Skeletal muscle satellite cell (primary cell): Measurements from ENCODE around the gene THOC2.
"Not testable (repeated sequence)": the region's sequence is repeated elsewhere in the genome, so short reads cannot be mapped to it uniquely, and the experiment has no call there.

Source experiments
- H3K27me3 ChIP-seq: 2 replicates; pipeline ENCODE4 v1.7.0; 2013; ENCODE audit warnings: low read length; ENCODE audit not compliant: control insufficient read depth, insufficient read depth
- H3K36me3 ChIP-seq: 2 replicates; pipeline ENCODE4 v1.7.0; 2013; ENCODE audit warnings: mild to moderate bottlenecking, control low read depth, low read length; ENCODE audit not compliant: insufficient read depth
- H3K4me1 ChIP-seq: 2 replicates; pipeline ENCODE4 v1.7.0; 2013; ENCODE audit warnings: low read length; ENCODE audit not compliant: control insufficient read depth, insufficient read depth
- H3K4me2 ChIP-seq: 2 replicates; pipeline ENCODE4 v1.7.0; 2013; ENCODE audit warnings: mild to moderate bottlenecking, low read length
- H3K4me3 ChIP-seq: 2 replicates; pipeline ENCODE4 v1.7.0; 2013; ENCODE audit warnings: low read length
- H3K9ac ChIP-seq: 2 replicates; pipeline ENCODE4 v1.7.0; 2013; ENCODE audit warnings: mild to moderate bottlenecking, low read depth, low read length, moderate library complexity
- H3K9me3 ChIP-seq: replicated peaks from 2 replicates; pipeline ENCODE4 v1.7.0; 2013; ENCODE audit warnings: mild to moderate bottlenecking, control low read depth, low read length

THOC2 gene

GRCh38 chrX:123755107-123755506 lies 22.3 kb upstream of the THOC2 start:
- Histone ChIP-seq H3K9me3 (no peaks in the 10 kb centered on the region), H3K36me3 (no peaks in the 10 kb centered on the region), H3K4me2 (no peak overlapping the region), H3K9ac (no peak overlapping the region), H3K4me1 (no peaks in the 10 kb centered on the region), H3K27me3 (no peaks in the 10 kb centered on the region), H3K4me3 (no peak overlapping the region)

GRCh38 chrX:123753656-123754350 lies 21.0 kb upstream of the THOC2 start:
- Histone ChIP-seq H3K4me2 (no peak overlapping the region), H3K4me1 (no peaks in the 10 kb centered on the region), H3K4me3 (no peak overlapping the region), H3K9ac (no peak overlapping the region), H3K9me3 (no peaks in the 10 kb centered on the region), H3K27me3 (no peaks in the 10 kb centered on the region), H3K36me3 (no peaks in the 10 kb centered on the region)

- Histone ChIP-seq H3K4me1 (no peaks in the 10 kb centered on the region), H3K9ac (no peak overlapping the region), H3K36me3 (no peaks in the 10 kb centered on the region), H3K9me3 (no peaks in the 10 kb centered on the region), H3K27me3 (no peaks in the 10 kb centered on the region), H3K4me3 (no peak overlapping the region), H3K4me2 (no peak overlapping the region)
These were observed 16.8 kb upstream of the THOC2 start for GRCh38 chrX:123749643-123750042.

- H3K4me1 ChIP-seq, result no peaks in the 10 kb centered on the region
- H3K4me3 ChIP-seq, result no peak overlapping the region
- no peaks in the 10 kb centered on the region for H3K27me3 ChIP-seq
- no peak overlapping the region for H3K4me2 ChIP-seq
- no peaks in the 10 kb centered on the region for H3K9me3 ChIP-seq
- no peak overlapping the region for H3K9ac ChIP-seq
- H3K36me3 ChIP-seq, result no peaks in the 10 kb centered on the region
These were observed 12.7 kb upstream of the THOC2 start for GRCh38 chrX:123745511-123745910.

- Histone ChIP-seq H3K9ac (no peak overlapping the region), H3K4me3 (no peak overlapping the region), H3K4me2 (no peak overlapping the region), H3K4me1 (no peaks in the 10 kb centered on the region), H3K36me3 (no peaks in the 10 kb centered on the region), H3K9me3 (no peaks in the 10 kb centered on the region), H3K27me3 (no peaks in the 10 kb centered on the region)
These were observed 10.5 kb upstream of the THOC2 start for GRCh38 chrX:123743312-123743711.

- H3K9me3 ChIP-seq, result no peaks in the 10 kb centered on the region
These were observed 9.6 kb upstream of the THOC2 start for GRCh38 chrX:123742440-123742839.

GRCh38 chrX:123740536-123740935 lies 7.7 kb upstream of the THOC2 start:
- no peaks in the 10 kb centered on the region for H3K36me3 ChIP-seq
- no peaks in the 10 kb centered on the region for H3K27me3 ChIP-seq
- no peak overlapping the region for H3K9ac ChIP-seq
- H3K9me3 ChIP-seq, result no peaks in the 10 kb centered on the region
- H3K4me3 ChIP-seq, result no peak overlapping the region
- no peak overlapping the region for H3K4me2 ChIP-seq
- no peaks in the 10 kb centered on the region for H3K4me1 ChIP-seq

More at GRCh38 chrX:123742440-123742839, 9.6 kb upstream of the THOC2 start:
- no peaks in the 10 kb centered on the region for H3K36me3 ChIP-seq
- H3K27me3 ChIP-seq, result no peaks in the 10 kb centered on the region
- H3K4me2 ChIP-seq, result no peak overlapping the region
- no peak overlapping the region for H3K9ac ChIP-seq
- no peaks in the 10 kb centered on the region for H3K4me1 ChIP-seq
- no peak overlapping the region for H3K4me3 ChIP-seq

- H3K36me3 ChIP-seq, result no peaks in the 10 kb centered on the region
- H3K9ac ChIP-seq, result no peak overlapping the region
- no peak overlapping the region for H3K4me3 ChIP-seq
- H3K27me3 ChIP-seq, result no peaks in the 10 kb centered on the region
- H3K4me2 ChIP-seq, result no peak overlapping the region
- H3K9me3 ChIP-seq, result no peaks in the 10 kb centered on the region
- H3K4me1 ChIP-seq, result no peaks in the 10 kb centered on the region
These were observed 7.2 kb upstream of the THOC2 start for GRCh38 chrX:123740006-123740405.

GRCh38 chrX:123739474-123739873 lies 6.6 kb upstream of the THOC2 start:
- Histone ChIP-seq H3K36me3 (no peaks in the 10 kb centered on the region), H3K27me3 (no peaks in the 10 kb centered on the region), H3K9ac (no peak overlapping the region), H3K4me1 (no peaks in the 10 kb centered on the region), H3K9me3 (no peaks in the 10 kb centered on the region), H3K4me3 (no peak overlapping the region), H3K4me2 (no peak overlapping the region)

GRCh38 chrX:123738378-123738940 lies 5.6 kb upstream of the THOC2 start:
- H3K36me3 ChIP-seq, result no peaks in the 10 kb centered on the region
- no peak overlapping the region for H3K9ac ChIP-seq
- no peaks in the 10 kb centered on the region for H3K9me3 ChIP-seq
- no peak overlapping the region for H3K4me3 ChIP-seq
- no peaks in the 10 kb centered on the region for H3K4me1 ChIP-seq
- no peak overlapping the region for H3K4me2 ChIP-seq
- H3K27me3 ChIP-seq, result no peaks in the 10 kb centered on the region

GRCh38 chrX:123736333-123736921 lies 3.6 kb upstream of the THOC2 start:
- Histone ChIP-seq H3K9ac (no peak overlapping the region), H3K4me3 (no peak overlapping the region), H3K36me3 (no peaks in the 10 kb centered on the region), H3K9me3 (no peaks in the 10 kb centered on the region), H3K4me2 (no peak overlapping the region), H3K27me3 (no peaks in the 10 kb centered on the region), H3K4me1 (no peaks in the 10 kb centered on the region)

- H3K9ac ChIP-seq, H3K4me3 ChIP-seq, H3K4me1 ChIP-seq, H3K27me3 ChIP-seq, H3K4me2 ChIP-seq, H3K36me3 ChIP-seq, H3K9me3 ChIP-seq: not testable (repeated sequence)
These were observed 2.3 kb upstream of the THOC2 start for GRCh38 chrX:123735137-123735536.
